HG02970 (cell line): Measurements from ENCODE around the gene GAS2L1.

Source experiments
- ATAC-seq: cut with Tn5 transposase; IDR thresholded peaks from one replicate; pipeline ENCODE4 v1.9.1; 2021; ENCODE audit warnings: mild to moderate bottlenecking, moderate library complexity, moderate number of reproducible peaks; ENCODE audit not compliant: unreplicated experiment, low FRiP score

Gene GAS2L1

GRCh38 chr22:29325785-29326315 is 19.4 kb downstream of the GAS2L1 start:
- ATAC-seq, result no peak

GRCh38 chr22:29326481-29326880 is 20.0 kb downstream of the GAS2L1 start:
- no peak for ATAC-seq

GRCh38 chr22:29327089-29327764 is 20.8 kb downstream of the GAS2L1 start:
- ATAC-seq, result no peak

GRCh38 chr22:29328055-29328454 is 21.6 kb downstream of the GAS2L1 start:
- no peak for ATAC-seq

- no peak for ATAC-seq
Measured at GRCh38 chr22:29328566-29329500, 22.4 kb downstream of the GAS2L1 start.

- ATAC-seq, result no peak
Measured at GRCh38 chr22:29329581-29329980, 23.1 kb downstream of the GAS2L1 start.

- ATAC-seq, result no peak
Measured at GRCh38 chr22:29330291-29330690, 23.8 kb downstream of the GAS2L1 start.

GRCh38 chr22:29330753-29331152 is 24.3 kb downstream of the GAS2L1 start:
- ATAC-seq, result no peak

GRCh38 chr22:29331213-29331612 is 24.8 kb downstream of the GAS2L1 start:
- ATAC-seq, result no peak

GRCh38 chr22:29331658-29332300 is 25.3 kb downstream of the GAS2L1 start:
- no peak for ATAC-seq

- ATAC-seq, result no peak
Measured at GRCh38 chr22:29332886-29333496, 26.5 kb downstream of the GAS2L1 start.

- ATAC-seq, result no peak
Measured at GRCh38 chr22:29334148-29334547, 27.7 kb downstream of the GAS2L1 start.

- ATAC-seq, result no peak
Measured at GRCh38 chr22:29334696-29335344, 28.4 kb downstream of the GAS2L1 start.

GRCh38 chr22:29335656-29336055 is 29.2 kb downstream of the GAS2L1 start:
- no peak for ATAC-seq

- no peak for ATAC-seq
Measured at GRCh38 chr22:29336751-29337490, 30.5 kb downstream of the GAS2L1 start.

- ATAC-seq, result no peak
Measured at GRCh38 chr22:29337631-29338284, 31.3 kb downstream of the GAS2L1 start.

- no peak for ATAC-seq
Measured at GRCh38 chr22:29338398-29338797, 31.9 kb downstream of the GAS2L1 start.

GRCh38 chr22:29339381-29340235 is 33.2 kb downstream of the GAS2L1 start:
- no peak for ATAC-seq
